ENCODE data around the gene PDIA4.
A peak's percentile ranks its signal among the peaks of the same experiment; 100 is the strongest.
"Not testable (repeated sequence)": the region's sequence is repeated elsewhere in the genome, so short reads cannot be mapped to it uniquely, and the experiment has no call there.

The PDIA4 gene

GRCh38 chr7:148983200-148984146 lies 44.8 kb downstream of the PDIA4 start:
- Mint-ChIP-seq H3K4me1 (peaks cover 46% of the 10 kb centered on the region), H3K27me3 (peaks cover 2% of the 10 kb centered on the region), H3K36me3 (peaks cover 3% of the 10 kb centered on the region)

GRCh38 chr7:148982654-148983199 lies 45.6 kb downstream of the PDIA4 start:
- DNase-seq (ENCODE audit: low spot score in 2 of 2) (no peak), ATAC-seq (ENCODE audit: low read depth) (no peak)
- Mint-ChIP-seq H3K4me3 (peak overlapping the region; percentile 95), H3K27me3 (peaks cover 4% of the 10 kb centered on the region), H3K4me1 (peaks cover 40% of the 10 kb centered on the region), H3K36me3 (peaks cover 3% of the 10 kb centered on the region), H3K27ac (peak overlapping the region; percentile 97), H3K9me3 (peaks cover 6% of the 10 kb centered on the region)

More at GRCh38 chr7:148983200-148984146, 44.8 kb downstream of the PDIA4 start:
- DNase-seq (ENCODE audit: low spot score in 2 of 2): peak; percentile 65 to 67
- peak; percentile 55 for ATAC-seq (ENCODE audit: low read depth)
- Mint-ChIP-seq H3K27ac (peak overlapping the region; percentile 97), H3K9me3 (peaks cover 6% of the 10 kb centered on the region), H3K4me3 (peak overlapping the region; percentile 95)

GRCh38 chr7:148979827-148980226 lies 48.5 kb downstream of the PDIA4 start:
- Mint-ChIP-seq H3K27me3 (peaks cover 4% of the 10 kb centered on the region), H3K27ac (no peak overlapping the region), H3K4me3 (no peak overlapping the region), H3K36me3 (peaks cover 3% of the 10 kb centered on the region), H3K4me1 (peaks cover 22% of the 10 kb centered on the region), H3K9me3 (peaks cover 6% of the 10 kb centered on the region)
- no peak for DNase-seq (ENCODE audit: low spot score in 2 of 2)
- peak; percentile 26 for ATAC-seq (ENCODE audit: low read depth)

GRCh38 chr7:148979072-148979471 lies 49.2 kb downstream of the PDIA4 start:
- not testable (repeated sequence) for ATAC-seq (ENCODE audit: low read depth); H3K9me3 Mint-ChIP-seq; H3K27me3 Mint-ChIP-seq; H3K27ac Mint-ChIP-seq; DNase-seq (ENCODE audit: low spot score in 2 of 2); H3K36me3 Mint-ChIP-seq; H3K4me3 Mint-ChIP-seq
- H3K4me1 Mint-ChIP-seq: peaks cover 14% of the 10 kb centered on the region

GRCh38 chr7:148978091-148978490 lies 50.2 kb downstream of the PDIA4 start:
- Mint-ChIP-seq H3K4me3 (no peak overlapping the region), H3K4me1 (peaks cover 6% of the 10 kb centered on the region), H3K36me3 (peaks cover 3% of the 10 kb centered on the region), H3K9me3 (peaks cover 6% of the 10 kb centered on the region), H3K27me3 (peaks cover 4% of the 10 kb centered on the region), H3K27ac (no peak overlapping the region)
- ATAC-seq (ENCODE audit: low read depth): no peak
- DNase-seq (ENCODE audit: low spot score in 2 of 2): no peak

GRCh38 chr7:148975896-148976295 lies 52.4 kb downstream of the PDIA4 start:
- no peak overlapping the region for H3K27ac Mint-ChIP-seq
- no peaks in the 10 kb centered on the region for H3K36me3 Mint-ChIP-seq
- H3K4me3 Mint-ChIP-seq: no peak overlapping the region
- peaks cover 4% of the 10 kb centered on the region for H3K4me1 Mint-ChIP-seq
- no peaks in the 10 kb centered on the region for H3K9me3 Mint-ChIP-seq
- ATAC-seq (ENCODE audit: low read depth): no peak
- H3K27me3 Mint-ChIP-seq: peaks cover 7% of the 10 kb centered on the region
- DNase-seq (ENCODE audit: low spot score in 2 of 2): no peak

GRCh38 chr7:148973256-148973655 lies 55.0 kb downstream of the PDIA4 start:
- H3K36me3 Mint-ChIP-seq: no peaks in the 10 kb centered on the region
- H3K9me3 Mint-ChIP-seq: no peaks in the 10 kb centered on the region
- H3K27me3 Mint-ChIP-seq: peaks cover 7% of the 10 kb centered on the region
- H3K4me1 Mint-ChIP-seq: peaks cover 4% of the 10 kb centered on the region
- DNase-seq (ENCODE audit: low spot score in 2 of 2) (no peak), ATAC-seq (ENCODE audit: low read depth) (no peak)
- H3K4me3 Mint-ChIP-seq: no peak overlapping the region
- no peak overlapping the region for H3K27ac Mint-ChIP-seq

GRCh38 chr7:148972375-148972774 lies 55.9 kb downstream of the PDIA4 start:
- ATAC-seq (ENCODE audit: low read depth): no peak
- H3K27me3 Mint-ChIP-seq: peaks cover 5% of the 10 kb centered on the region
- H3K27ac Mint-ChIP-seq: no peak overlapping the region
- peaks cover 4% of the 10 kb centered on the region for H3K4me1 Mint-ChIP-seq
- no peak for DNase-seq (ENCODE audit: low spot score in 2 of 2)
- no peaks in the 10 kb centered on the region for H3K36me3 Mint-ChIP-seq
- H3K4me3 Mint-ChIP-seq: no peak overlapping the region
- H3K9me3 Mint-ChIP-seq: no peaks in the 10 kb centered on the region

- H3K27me3 Mint-ChIP-seq: peaks cover 5% of the 10 kb centered on the region
- no peaks in the 10 kb centered on the region for H3K36me3 Mint-ChIP-seq
- H3K4me3 Mint-ChIP-seq: no peak overlapping the region
- H3K4me1 Mint-ChIP-seq: peaks cover 13% of the 10 kb centered on the region
- ATAC-seq (ENCODE audit: low read depth) (no peak), DNase-seq (ENCODE audit: low spot score in 2 of 2) (no peak)
- H3K27ac Mint-ChIP-seq: no peak overlapping the region
- no peaks in the 10 kb centered on the region for H3K9me3 Mint-ChIP-seq
Observed at GRCh38 chr7:148967602-148968001, 60.7 kb downstream of the PDIA4 start.

- H3K4me1 Mint-ChIP-seq: peaks cover 13% of the 10 kb centered on the region
- H3K36me3 Mint-ChIP-seq: no peaks in the 10 kb centered on the region
- DNase-seq (ENCODE audit: low spot score in 2 of 2) (no peak), ATAC-seq (ENCODE audit: low read depth) (no peak)
- no peaks in the 10 kb centered on the region for H3K9me3 Mint-ChIP-seq
- peak overlapping the region; percentile 88 for H3K4me3 Mint-ChIP-seq
- H3K27me3 Mint-ChIP-seq: no peaks in the 10 kb centered on the region
- peak overlapping the region; percentile 32 for H3K27ac Mint-ChIP-seq
Observed at GRCh38 chr7:148967032-148967372, 61.3 kb downstream of the PDIA4 start.

GRCh38 chr7:148964483-148965267 lies 63.6 kb downstream of the PDIA4 start:
- H3K4me3 Mint-ChIP-seq: peak overlapping the region; percentile 89
- no peaks in the 10 kb centered on the region for H3K9me3 Mint-ChIP-seq
- DNase-seq (ENCODE audit: low spot score in 2 of 2) (no peak), ATAC-seq (ENCODE audit: low read depth) (no peak)
- H3K4me1 Mint-ChIP-seq: peaks cover 13% of the 10 kb centered on the region
- no peaks in the 10 kb centered on the region for H3K36me3 Mint-ChIP-seq
- H3K27ac Mint-ChIP-seq: peak overlapping the region; percentile 93
- no peaks in the 10 kb centered on the region for H3K27me3 Mint-ChIP-seq

- H3K4me1 Mint-ChIP-seq: peaks cover 13% of the 10 kb centered on the region
- H3K36me3 Mint-ChIP-seq: no peaks in the 10 kb centered on the region
- H3K27ac Mint-ChIP-seq: peak overlapping the region; percentile 93
- DNase-seq (ENCODE audit: low spot score in 2 of 2) (no peak), ATAC-seq (ENCODE audit: low read depth) (no peak)
- peak overlapping the region; percentile 89 for H3K4me3 Mint-ChIP-seq
- no peaks in the 10 kb centered on the region for H3K27me3 Mint-ChIP-seq
- no peaks in the 10 kb centered on the region for H3K9me3 Mint-ChIP-seq
Observed at GRCh38 chr7:148963583-148964482, 64.5 kb downstream of the PDIA4 start.

- Mint-ChIP-seq H3K4me3 (peak overlapping the region; percentile 89), H3K4me1 (peaks cover 13% of the 10 kb centered on the region), H3K36me3 (no peaks in the 10 kb centered on the region), H3K27ac (peak overlapping the region; percentile 93), H3K27me3 (no peaks in the 10 kb centered on the region), H3K9me3 (no peaks in the 10 kb centered on the region)
- DNase-seq (ENCODE audit: low spot score in 2 of 2): peak; percentile 44 to 47
- peak; percentile 56 for ATAC-seq (ENCODE audit: low read depth)
Observed at GRCh38 chr7:148962823-148963582, 65.3 kb downstream of the PDIA4 start.

Measured in memory B cell (primary cell).